Epithelial cell of prostate (primary cell): ENCODE measurements around the gene RTBDN.

Experiments used
- DNase-seq: peaks from one replicate; pipeline ENCODE4 v3.0.0-alpha.2; 2011; ENCODE audit warnings: low read depth, low spot score
- H3K27ac ChIP-seq: fragments of 450-650 bp; 2 replicates; pipeline ENCODE4 v1.5.1; 2017; ENCODE audit warnings: mild to moderate bottlenecking

The RTBDN gene

DNA sequence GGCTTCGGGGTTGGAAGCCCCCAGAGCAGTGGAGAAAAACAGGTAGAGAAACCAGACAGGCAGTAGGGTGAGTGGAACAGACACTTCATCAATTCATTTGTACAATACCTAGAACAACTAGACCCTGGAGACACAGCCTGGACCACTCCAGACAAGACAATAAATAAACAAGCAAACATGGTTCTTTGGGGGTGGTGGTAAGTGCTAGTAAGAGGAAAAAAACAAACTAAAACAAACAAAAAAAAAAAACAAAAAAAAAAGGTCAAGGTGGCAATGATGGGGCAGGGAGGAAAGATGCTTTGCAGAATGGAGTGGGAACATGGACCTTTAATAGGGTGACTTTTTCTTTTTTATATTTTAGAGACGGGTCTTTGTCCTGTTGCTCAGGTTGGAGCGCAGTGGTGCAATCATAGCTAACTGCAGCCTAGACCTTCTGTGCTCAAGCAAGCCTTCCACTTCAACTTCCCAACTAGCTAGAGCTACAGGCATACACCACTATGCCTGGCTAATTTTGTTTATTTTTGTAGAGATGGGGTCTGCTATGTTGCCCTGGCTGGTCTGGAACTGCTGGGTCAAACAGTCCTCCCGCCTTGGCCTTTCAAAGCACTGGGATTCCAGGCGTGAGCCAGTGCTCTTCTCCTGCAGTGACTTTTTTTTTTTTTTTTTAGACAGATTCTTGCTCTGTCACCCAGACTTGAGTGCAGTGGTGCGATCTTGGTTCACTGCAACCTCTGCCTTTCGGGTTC lies 40.0 kb downstream of the RTBDN start:
- no peak for DNase-seq
- H3K27ac ChIP-seq, result peak overlapping the region; percentile 100

DNA sequence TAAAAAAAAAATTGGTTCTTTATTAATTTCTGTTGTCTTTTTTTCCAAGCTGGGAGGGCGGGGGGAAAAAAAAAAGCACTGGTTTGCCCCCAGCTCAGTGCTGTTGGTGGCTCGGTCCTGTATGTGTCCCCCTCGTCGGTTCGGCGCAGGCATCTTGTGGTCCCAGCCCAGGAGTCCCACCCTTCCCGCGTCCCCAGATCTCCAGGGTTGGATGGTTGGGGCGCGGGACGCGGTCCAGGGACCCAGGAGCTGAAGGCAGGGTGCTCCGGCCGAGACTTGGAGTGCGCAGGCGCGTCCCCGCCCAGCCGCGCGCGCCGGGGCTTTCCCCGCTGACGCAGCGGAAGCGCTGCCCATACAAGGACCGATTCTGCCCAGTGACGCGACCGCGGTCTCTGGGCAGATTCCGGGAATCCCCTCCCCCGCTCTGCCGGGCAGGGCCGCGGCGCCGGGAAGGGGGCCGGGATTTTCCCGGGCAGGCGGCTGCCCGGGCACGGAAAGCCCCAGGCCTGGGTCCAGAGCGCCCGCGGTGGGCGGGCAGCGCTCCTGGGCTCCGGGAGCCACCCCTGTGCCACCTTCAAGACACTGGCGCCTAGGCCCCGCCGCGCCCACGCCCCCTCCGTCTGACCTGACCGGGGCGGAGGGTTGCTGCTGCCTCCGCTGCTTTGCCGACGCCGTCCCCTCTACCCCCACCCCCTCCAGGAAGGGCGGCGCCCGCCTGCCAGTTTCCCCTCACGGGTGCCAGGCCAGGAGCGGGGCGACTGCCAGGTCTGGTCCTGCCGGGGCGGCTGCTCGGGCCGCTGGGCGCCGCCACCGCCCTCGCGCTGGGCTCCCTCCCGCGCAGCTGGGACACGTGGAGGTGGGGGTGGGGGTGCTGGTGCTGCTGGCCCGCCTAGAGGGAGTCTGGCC lies 40.8 kb downstream of the RTBDN start:
- H3K27ac ChIP-seq, result peak overlapping the region; percentile 100
- DNase-seq, result peak; percentile 82

DNA sequence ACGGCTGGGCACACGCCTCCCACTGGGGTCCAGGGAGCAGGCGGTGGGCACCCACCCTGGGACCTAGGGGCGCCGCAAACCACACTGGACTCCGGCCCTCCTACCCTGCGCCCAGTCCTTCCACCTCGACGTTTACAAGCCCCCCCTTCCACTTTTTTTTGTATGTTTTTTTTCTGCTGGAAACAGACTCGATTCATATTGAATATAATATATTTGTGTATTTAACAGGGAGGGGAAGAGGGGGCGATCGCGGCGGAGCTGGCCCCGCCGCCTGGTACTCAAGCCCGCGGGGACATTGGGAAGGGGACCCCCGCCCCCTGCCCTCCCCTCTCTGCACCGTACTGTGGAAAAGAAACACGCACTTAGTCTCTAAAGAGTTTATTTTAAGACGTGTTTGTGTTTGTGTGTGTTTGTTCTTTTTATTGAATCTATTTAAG lies 41.5 kb downstream of the RTBDN start:
- H3K27ac ChIP-seq, result peak overlapping the region; percentile 100
- DNase-seq, result no peak

DNA sequence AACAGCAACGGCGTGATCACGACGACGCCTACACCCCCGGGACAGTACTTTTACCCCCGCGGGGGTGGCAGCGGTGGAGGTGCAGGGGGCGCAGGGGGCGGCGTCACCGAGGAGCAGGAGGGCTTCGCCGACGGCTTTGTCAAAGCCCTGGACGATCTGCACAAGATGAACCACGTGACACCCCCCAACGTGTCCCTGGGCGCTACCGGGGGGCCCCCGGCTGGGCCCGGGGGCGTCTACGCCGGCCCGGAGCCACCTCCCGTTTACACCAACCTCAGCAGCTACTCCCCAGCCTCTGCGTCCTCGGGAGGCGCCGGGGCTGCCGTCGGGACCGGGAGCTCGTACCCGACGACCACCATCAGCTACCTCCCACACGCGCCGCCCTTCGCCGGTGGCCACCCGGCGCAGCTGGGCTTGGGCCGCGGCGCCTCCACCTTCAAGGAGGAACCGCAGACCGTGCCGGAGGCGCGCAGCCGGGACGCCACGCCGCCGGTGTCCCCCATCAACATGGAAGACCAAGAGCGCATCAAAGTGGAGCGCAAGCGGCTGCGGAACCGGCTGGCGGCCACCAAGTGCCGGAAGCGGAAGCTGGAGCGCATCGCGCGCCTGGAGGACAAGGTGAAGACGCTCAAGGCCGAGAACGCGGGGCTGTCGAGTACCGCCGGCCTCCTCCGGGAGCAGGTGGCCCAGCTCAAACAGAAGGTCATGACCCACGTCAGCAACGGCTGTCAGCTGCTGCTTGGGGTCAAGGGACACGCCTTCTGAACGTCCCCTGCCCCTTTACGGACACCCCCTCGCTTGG lies 42.1 kb downstream of the RTBDN start:
- H3K27ac ChIP-seq, result peak overlapping the region; percentile 100
- no peak for DNase-seq

DNA sequence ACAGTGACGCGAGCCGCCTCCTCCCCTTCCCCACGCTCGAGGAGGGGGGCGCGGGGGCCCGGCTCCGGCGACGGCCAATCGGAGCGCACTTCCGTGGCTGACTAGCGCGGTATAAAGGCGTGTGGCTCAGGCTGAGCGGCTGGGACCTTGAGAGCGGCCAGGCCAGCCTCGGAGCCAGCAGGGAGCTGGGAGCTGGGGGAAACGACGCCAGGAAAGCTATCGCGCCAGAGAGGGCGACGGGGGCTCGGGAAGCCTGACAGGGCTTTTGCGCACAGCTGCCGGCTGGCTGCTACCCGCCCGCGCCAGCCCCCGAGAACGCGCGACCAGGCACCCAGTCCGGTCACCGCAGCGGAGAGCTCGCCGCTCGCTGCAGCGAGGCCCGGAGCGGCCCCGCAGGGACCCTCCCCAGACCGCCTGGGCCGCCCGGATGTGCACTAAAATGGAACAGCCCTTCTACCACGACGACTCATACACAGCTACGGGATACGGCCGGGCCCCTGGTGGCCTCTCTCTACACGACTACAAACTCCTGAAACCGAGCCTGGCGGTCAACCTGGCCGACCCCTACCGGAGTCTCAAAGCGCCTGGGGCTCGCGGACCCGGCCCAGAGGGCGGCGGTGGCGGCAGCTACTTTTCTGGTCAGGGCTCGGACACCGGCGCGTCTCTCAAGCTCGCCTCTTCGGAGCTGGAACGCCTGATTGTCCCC lies 42.9 kb downstream of the RTBDN start, which contains the start of gene JUNB:
Gene JUNB, plus strand, starts transcription at position 142 of the 706 bp plus-strand sequence. Its CDS starts 286 bp downstream, at position 428.
- DNase-seq, result peak; percentile 89
- H3K27ac ChIP-seq, result peak within 1 kb of the TSS; percentile 100

DNA sequence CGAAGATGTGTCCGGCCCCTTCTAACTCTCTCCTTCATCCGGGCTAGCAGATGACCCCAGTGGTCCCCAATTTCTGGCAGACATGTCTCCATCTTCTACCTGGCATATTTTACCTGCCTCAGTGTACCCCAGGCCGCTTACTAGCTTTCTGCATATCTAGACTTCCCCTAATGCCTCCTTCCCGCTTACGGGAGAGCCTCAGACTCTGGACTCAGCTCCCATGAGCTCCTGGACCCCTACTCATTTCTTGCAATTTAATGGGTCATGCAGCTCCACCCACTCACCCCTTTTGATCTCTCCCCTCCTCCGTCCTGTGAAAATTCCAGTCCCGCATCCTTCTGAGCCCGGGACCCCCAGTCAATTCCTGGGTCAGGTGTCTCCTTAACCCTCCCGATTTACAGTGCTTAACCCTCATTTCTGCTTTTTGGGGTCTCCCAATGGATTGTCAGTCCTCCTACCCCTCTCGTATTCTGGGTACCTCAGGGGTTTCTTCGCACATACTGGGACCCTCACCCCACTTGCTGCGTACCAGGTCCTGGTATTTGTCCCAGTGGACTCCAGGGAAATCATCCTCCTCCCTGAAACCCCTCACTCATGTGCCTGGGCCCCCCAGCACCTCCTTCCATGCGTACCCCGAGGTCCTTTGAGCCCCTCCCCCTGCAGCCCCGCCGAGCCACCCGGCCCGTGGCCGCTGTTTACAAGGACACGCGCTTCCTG lies 43.6 kb downstream of the RTBDN start:
- H3K27ac ChIP-seq, result peak overlapping the region; percentile 100
- DNase-seq, result no peak

DNA sequence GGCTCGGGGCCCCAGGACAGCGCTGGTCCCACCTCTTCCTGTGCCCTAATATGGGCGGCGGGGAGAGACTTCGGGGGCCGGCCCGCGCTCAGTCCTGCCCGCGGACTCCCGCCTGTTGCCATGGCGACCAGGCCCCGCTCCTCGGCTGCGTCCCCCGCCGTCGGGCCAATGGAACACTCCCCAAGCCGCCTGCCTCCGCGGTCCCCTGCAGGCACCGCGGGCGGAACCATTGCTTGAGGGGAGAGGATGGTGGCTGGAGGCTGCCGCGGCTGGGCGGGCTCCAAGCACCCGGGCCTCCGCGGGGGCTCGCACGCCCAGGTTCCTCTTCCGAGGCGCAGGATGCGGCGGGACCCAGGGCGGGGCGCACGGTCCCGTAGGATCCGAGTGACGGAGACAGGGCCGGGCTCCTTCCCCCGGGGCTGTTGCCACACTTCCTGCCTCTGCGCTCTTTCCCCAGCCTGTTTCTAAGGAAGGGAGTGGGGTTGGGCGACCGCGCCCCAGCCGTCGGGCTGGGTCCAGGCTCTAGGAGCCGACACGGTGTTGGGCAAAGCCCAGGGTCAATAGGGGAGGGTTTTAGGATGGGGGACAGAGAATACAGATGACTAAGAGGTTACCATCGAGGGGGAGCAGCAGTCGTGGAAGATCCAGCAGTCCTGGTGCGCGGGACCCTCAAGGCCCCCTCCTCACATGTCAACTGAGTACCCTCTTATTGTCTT lies 44.3 kb downstream of the RTBDN start:
- peak; percentile 84 for DNase-seq
- H3K27ac ChIP-seq, result peak overlapping the region; percentile 100

DNA sequence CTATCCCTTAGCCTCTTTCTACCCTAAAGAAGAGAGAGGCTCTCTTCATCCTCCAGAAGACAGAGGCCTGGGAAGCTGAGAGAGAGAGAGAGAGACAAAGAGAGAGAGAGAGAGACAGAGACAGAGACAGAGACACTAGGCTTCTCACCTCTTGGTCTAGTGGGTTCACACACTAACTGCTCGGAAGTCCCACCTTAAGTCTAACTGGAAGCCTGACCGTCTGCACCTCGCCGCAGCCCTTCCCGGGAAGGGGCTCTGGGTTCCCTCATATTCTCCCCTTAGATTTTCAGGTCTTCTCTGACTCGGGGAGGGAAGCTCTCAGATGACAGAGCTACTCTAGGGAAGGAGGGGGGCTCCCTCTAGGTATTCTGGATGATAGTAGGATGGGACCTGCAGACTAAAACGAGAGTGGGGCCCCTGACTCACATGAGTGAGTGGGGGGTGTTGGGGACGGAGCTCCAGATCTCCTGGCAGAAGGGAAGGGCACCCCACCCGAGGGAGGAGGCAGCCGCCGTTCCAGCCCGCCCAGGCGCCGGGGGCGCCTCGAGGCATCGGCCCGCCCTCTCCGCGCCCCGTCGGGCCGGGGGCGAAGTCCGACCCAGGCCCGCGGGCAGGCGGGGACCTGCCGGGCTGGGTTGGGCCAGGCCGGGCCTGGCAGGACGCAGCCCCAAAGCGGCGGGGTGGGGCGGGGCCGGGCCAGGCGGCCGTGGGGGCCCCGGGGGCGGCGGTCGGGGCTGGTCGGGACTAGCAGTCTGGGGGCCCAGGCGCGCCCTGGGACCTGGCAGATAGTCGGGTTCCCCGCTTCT lies 45.1 kb downstream of the RTBDN start:
- no peak for DNase-seq
- H3K27ac ChIP-seq, result peak overlapping the region; percentile 100

DNA sequence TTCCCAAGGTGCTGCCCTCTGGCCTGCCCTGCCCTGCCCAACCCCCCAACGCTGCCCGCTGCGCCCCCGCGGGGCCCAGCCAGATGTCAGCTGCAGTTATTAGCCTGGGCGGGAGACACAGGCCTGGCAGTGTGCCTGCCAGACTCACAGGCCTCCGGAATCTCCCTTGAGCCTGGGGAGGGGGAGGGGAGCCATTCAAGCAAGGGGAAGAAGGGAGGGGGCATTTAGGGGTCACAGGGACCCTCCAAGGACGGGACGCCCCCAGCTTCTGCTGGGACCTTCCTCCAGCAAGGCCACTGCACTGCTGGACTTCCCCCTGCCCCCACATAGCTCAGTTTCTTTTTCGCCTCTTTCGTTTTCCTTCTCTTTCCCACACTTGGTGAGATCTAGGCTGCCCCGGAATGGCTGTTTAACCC lies 45.7 kb downstream of the RTBDN start:
- no peak for DNase-seq
- peak overlapping the region; percentile 100 for H3K27ac ChIP-seq

DNA sequence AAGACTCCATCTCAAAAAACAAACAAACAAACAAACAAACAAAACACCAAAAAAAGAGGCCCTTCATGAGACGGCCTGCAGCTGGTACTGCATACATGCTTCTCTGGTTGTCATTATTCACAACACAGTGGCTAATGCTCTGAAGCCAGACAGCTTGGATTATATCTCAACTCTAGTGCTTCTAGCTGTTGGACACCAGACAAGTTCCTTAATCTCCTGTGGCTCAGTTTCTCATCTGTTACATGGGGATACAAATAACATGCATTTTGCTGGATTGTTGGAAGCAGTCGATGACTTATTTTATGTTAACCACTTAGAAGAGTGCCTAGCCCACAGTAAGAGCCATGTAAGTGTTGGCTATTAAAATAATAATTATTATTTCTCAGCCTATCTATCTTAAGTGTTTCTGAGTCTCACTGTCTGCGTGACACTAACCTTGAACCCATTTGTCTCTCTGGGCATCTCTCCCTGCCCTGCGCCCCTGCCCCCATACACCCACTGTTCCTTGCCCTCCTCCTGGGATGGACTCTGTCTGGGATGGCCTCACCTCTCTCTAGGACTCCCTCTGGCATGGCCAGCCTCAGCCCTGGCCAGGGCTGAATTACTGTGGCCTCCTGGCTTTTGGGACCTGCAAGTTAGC lies 46.2 kb downstream of the RTBDN start:
- peak overlapping the region; percentile 100 for H3K27ac ChIP-seq
- DNase-seq, result no peak

DNA sequence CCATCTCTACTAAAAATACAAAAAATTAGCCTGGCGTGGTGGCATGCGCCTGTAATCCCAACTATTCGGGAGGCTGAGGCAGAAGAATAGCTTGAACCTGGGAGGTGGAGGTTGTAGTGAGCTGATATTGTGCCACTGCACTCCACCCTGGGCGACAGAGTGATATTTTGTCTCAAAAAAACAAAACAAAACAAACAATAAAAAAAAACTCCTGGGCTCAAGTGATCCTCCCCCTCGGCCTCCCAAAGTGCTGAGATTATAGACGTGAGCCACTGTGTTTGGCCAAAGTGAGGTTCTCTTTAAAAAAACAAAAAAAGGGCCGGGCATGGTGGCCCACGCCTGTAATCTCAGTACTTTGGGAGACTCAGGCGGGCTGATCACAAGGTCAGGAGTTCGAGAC lies 46.9 kb downstream of the RTBDN start:
- no peak for DNase-seq
- peak overlapping the region; percentile 100 for H3K27ac ChIP-seq

DNA sequence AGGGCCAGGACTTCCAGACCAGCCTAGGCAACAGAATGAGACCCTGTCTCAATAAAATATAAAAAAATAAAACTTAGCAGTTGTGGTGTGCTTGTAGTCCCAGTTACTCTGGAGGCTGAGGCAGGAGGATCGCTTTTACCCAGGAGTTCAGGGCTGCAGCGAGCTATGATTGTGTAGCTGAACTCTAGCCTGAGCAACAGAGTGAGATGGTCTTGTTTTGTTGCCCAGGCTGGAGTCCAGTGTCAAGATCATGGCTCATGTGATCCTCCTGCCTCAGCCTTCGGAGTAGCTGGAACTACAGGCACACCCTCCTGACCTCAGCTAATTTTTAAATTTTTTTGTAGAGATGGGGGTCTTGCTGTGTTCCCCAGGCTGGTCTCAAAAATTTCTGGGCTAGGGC lies 47.4 kb downstream of the RTBDN start:
- peak overlapping the region; percentile 100 for H3K27ac ChIP-seq
- no peak for DNase-seq

DNA sequence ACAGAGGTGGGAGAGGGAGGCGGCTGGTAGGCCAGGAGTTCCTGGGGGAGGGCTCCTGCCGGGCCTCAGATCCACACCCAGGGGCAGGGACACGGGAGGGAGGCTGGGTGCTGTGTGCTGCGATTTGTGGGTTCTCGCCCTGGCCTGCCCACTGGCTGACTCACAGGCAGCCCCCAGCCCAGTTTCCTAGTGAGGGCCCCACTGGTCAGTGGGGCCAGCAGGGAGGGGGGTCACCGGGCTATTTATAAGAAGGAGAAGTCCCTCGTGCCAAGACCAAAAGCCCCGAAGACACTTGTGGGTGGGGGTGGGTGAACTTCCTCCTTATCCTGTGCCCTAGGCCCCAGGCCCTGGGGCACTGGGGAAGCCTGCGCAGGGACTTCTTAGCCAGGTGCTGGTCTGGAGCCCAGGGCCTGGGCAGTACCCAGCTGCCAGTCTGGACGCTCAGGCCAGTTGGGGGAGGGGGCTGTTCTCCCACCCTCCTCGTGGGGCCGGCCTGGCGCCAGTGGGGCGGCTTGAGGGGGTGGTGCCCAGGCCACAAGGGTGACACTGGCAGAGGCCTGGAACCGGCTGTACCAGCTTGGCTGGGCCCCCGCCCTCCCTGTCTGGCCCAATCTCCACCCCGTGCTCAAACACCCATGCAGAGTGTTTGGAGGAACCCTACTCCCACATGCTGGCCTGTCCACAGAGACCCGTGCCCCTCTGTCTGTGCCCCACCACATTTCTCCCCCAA lies 48.1 kb downstream of the RTBDN start:
- peak overlapping the region; percentile 100 for H3K27ac ChIP-seq
- DNase-seq, result no peak

DNA sequence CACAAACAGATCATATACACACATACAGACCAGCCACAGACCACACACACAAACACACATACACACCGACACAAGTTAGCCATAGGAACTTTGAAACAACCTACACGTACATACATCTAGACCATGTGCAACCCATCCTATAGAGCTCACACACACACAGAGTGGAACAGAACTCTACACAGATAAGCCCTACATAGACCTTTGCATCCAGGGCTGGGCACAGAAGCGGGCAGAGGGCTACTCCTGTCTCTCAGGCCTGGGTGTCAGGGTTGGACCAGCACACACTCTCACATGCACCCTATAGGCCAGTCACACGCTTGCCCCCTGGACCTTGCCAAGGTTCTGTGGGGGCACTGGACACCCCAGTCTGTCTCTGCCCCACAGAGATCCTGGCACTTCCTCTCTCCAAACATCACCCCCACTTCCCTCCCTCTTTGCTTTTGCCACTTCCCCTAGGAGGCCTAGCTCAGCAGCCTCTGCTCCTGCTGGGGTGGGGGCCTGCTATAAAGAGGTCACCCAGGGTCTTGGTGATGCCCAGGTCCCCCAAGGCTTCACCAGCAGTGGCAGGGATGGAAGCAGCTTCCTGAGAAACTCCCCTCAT lies 48.8 kb downstream of the RTBDN start:
- DNase-seq, result no peak
- peak overlapping the region; percentile 100 for H3K27ac ChIP-seq

DNA sequence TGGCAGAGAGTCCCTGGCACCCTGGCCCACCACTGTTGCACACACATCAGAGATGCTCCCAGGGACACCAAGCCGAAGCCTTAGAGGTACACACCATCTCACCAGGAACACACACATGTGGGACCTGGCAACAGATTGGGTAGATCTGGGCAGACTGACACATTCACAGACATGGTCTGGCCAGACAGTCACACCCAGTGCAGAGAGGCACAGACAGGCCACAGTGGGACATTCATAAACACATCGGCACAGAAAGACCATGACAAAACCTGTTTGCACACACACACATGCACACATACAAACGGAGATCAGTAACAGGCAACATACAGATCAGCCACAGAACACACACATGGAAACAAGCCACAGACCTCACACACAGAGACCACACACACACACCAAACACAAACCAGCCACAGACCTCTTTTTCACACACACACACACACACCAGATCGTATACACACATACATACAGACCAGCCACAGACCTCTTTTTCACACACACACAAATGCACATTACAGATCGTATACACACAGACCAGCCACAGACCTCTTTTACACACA lies 49.4 kb downstream of the RTBDN start:
- no peak for DNase-seq
- H3K27ac ChIP-seq, result peak overlapping the region; percentile 100

DNA sequence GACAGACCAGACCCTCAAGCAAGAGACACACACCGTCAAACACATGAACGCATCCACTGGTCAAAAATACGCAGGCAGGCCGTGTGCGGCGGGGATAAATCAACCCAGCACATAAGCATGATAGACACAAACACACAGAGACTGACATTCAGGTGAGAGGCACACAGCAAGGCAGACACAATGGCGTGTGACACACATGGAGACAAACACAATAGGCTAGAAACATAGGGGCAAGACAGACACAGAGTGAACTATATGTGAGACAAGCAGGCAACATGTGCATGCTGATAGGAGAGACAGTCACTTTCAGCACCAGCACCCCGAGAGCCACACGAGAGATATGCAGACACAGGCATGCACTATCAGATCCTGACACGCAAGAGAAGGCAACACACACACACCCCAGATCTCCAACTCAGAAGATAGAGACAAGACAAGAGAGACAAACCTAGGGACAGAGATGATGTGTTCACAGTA lies 49.9 kb downstream of the RTBDN start:
- DNase-seq, result no peak
- peak overlapping the region; percentile 100 for H3K27ac ChIP-seq
